Suprapubic skin (tissue), 3 donors: ENCODE data around the gene SCFD2.

Source experiments
- CTCF ChIP-seq, 2 donors: fragments of 200-600 bp in 1 of 2; fragments of 450-650 bp in 1 of 2; sonication (generic) in 1 of 2; IDR thresholded peaks; one replicate each; pipeline ENCODE4 v1.5.1; 2016 to 2019; ENCODE audit warnings: antibody characterized with exemption in 2 of 2, mild to moderate bottlenecking in 1 of 2, moderate library complexity in 1 of 2
- POLR2AphosphoS5 ChIP-seq, 3 donors: sonication (generic); formaldehyde crosslinking; IDR thresholded peaks; one replicate each; pipeline ENCODE4 v1.6.1; 2017; ENCODE audit warnings: antibody characterized with exemption in 3 of 3

- no peak for TF ChIP-seq CTCF (IDR thresholded peaks at IDR 0.05)
- TF ChIP-seq POLR2AphosphoS5 (IDR thresholded peaks at IDR 0.05), result no peak
Observed at GRCh38 chr4:52952540-52952939, 413.3 kb downstream of the SCFD2 start.
